PC-3 (cell line): Measurements from ENCODE around the gene GNGT1. TPM values are rescaled to one million over a fixed set of nuclear protein-coding genes. Genes with fewer than 3 reads are reported as not detected.
"Not testable (repeated sequence)": the region's sequence is repeated elsewhere in the genome, so short reads cannot be mapped to it uniquely, and the experiment has no call there.

Experiments
- ATAC-seq: fragments of 200-7000 bp; cut with Tn5 transposase; 2 replicates; pipeline ENCODE4 v1.9.1; 2020; ENCODE audit warnings: mild to moderate bottlenecking, moderate library complexity
- BruUV-seq: library from RNA; stranded (reverse); fragments of 400-500 nt; replicated peaks from 2 replicates; lab custom pipeline; 2021; lab: Mats Ljungman, UMichigan
- CTCF ChIA-PET: fragments of 300-600 bp; sonication (Branson Sonifier 250); formaldehyde crosslinking; loops from one replicate; lab custom pipeline; 2022; ENCODE audit warnings: antibody characterized with exemption; lab: Charles Lee
- POLR2A ChIA-PET: fragments of 300-600 bp; sonication (Branson Sonifier 250); formaldehyde crosslinking; loops from one replicate; lab custom pipeline; 2022; ENCODE audit warnings: antibody characterized with exemption; ENCODE audit not compliant: unreplicated experiment; lab: Charles Lee
- DNase-seq: peaks from one replicate; pipeline ENCODE4 v3.0.0-alpha.2; 2015
- H2AFZ ChIP-seq: fragments of 300-600 bp; sonication (generic); 2 replicates; pipeline ENCODE4 v1.6.0; 2016; ENCODE audit warnings: antibody characterized with exemption, low read length
- H3F3A ChIP-seq: fragments of 300-600 bp; sonication (generic); one replicate; pipeline ENCODE4 v1.6.0; 2017; ENCODE audit warnings: antibody characterized with exemption, low read length, control low read depth, mild to moderate bottlenecking; ENCODE audit not compliant: unreplicated experiment
- H3K27ac ChIP-seq: fragments of 300-600 bp; sonication (generic); 2 replicates; pipeline ENCODE4 v1.5.1; 2016; ENCODE audit warnings: mild to moderate bottlenecking, low read length
- H3K27me3 ChIP-seq: fragments of 300-600 bp; sonication (generic); 2 replicates; pipeline ENCODE4 v1.6.1; 2016; ENCODE audit warnings: low read length, mixed read lengths
- H3K36me3 ChIP-seq: fragments of 300-600 bp; sonication (generic); 2 replicates; pipeline ENCODE4 v1.6.1; 2016; ENCODE audit warnings: low read depth, mixed run types, low read length, mixed read lengths
- H3K4me1 ChIP-seq: fragments of 300-600 bp; sonication (generic); 2 replicates; pipeline ENCODE4 v1.5.1; 2016; ENCODE audit warnings: low read length; ENCODE audit not compliant: insufficient read depth
- H3K4me2 ChIP-seq: fragments of 300-600 bp; sonication (generic); 2 replicates; pipeline ENCODE4 v1.6.0; 2016; ENCODE audit warnings: low read length
- H3K4me3 ChIP-seq: fragments of 300-600 bp; sonication (generic); 2 replicates; pipeline ENCODE4 v1.5.1; 2016; ENCODE audit warnings: mild to moderate bottlenecking, low read length, mixed read lengths
- H3K79me2 ChIP-seq: fragments of 300-600 bp; sonication (generic); 2 replicates; pipeline ENCODE4 v1.6.1; 2017; ENCODE audit warnings: low read length, mixed read lengths
- H3K9ac ChIP-seq: fragments of 300-600 bp; sonication (generic); 2 replicates; pipeline ENCODE4 v1.6.0; 2016; ENCODE audit warnings: mild to moderate bottlenecking, low read length
- H3K9me2 ChIP-seq: fragments of 300-600 bp; sonication (generic); replicated peaks from 2 replicates; pipeline ENCODE4 v1.6.1; 2016; ENCODE audit warnings: mixed run types, low read length, mixed read lengths
- H3K9me3 ChIP-seq: fragments of 300-600 bp; sonication (generic); 2 replicates; pipeline ENCODE4 v1.6.1; 2016; ENCODE audit warnings: low read length, mixed read lengths
- H4K20me1 ChIP-seq: fragments of 300-600 bp; sonication (generic); 2 replicates; pipeline ENCODE4 v1.6.1; 2016; ENCODE audit warnings: low read length, mixed read lengths
- CTCF ChIP-seq: fragments of 300-600 bp; sonication (generic); conservative IDR thresholded peaks from 2 replicates; pipeline ENCODE4 v1.5.1; 2017; ENCODE audit warnings: antibody characterized with exemption, low read depth, mild to moderate bottlenecking, low read length
- EZH2 ChIP-seq: fragments of 300-600 bp; sonication (generic); IDR thresholded peaks from one replicate; pipeline ENCODE4 v1.6.1; 2017; ENCODE audit warnings: antibody characterized with exemption, mild to moderate bottlenecking, low read length; ENCODE audit not compliant: unreplicated experiment
- EZH2phosphoT487 ChIP-seq: fragments of 300-600 bp; sonication (generic); IDR thresholded peaks from 2 replicates; pipeline ENCODE4 v1.6.1; 2018; ENCODE audit warnings: mild to moderate bottlenecking, antibody characterized with exemption, low read length, borderline replicate concordance
- intact Hi-C: fragments of 100-400 bp; cut with micrococcal nuclease; formaldehyde crosslinking; loops from 2 replicates; pipeline ENCODE4 v1.9.0; 2023
- total RNA-seq: library from RNA; depleted of rRNA; stranded (reverse); fragments of >200 nt; gene quantifications from 2 replicates; pipeline ENCODE4 v1.2.3, GENCODE V29; 2014

Gene GNGT1
- total RNA-seq, 1 experiment from 2014 or later, result not detected

- Histone ChIP-seq H3K4me1 (no peaks in the 10 kb centered on the region), H3K27ac (no peak overlapping the region), H3K79me2 (no peaks in the 10 kb centered on the region), H3K9me3 (no peaks in the 10 kb centered on the region), H3K36me3 (no peaks in the 10 kb centered on the region), H3K9me2 (no peaks in the 10 kb centered on the region), H2AFZ (no peak overlapping the region), H4K20me1 (no peaks in the 10 kb centered on the region), H3F3A (no peaks in the 10 kb centered on the region), H3K27me3 (peaks cover 4% of the 10 kb centered on the region; the same call in 1 of the 2 replicates), H3K9ac (no peak overlapping the region), H3K4me2 (no peak overlapping the region), H3K4me3 (no peak overlapping the region)
- no TSS peak for BruUV-seq
- TF ChIP-seq EZH2phosphoT487 (no peak), CTCF (peak; percentile 85), EZH2 (no peak)
- DNase-seq (peak; percentile 52), ATAC-seq (peak; percentile 81)
- intact Hi-C loops, result loop anchor here (1.0 to 2.0 kb wide), 2 partner anchors 184 to 374 kb away; no protein-coding TSS in a partner anchor
- ChIA-PET CTCF (interaction anchor here (0.5 to 1.2 kb wide), 4 partner anchors 18 to 387 kb away, joined by 3 to 5 read pairs (median 4); partner anchors contain the start of gene GNG11), POLR2A (interaction anchor here (0.7 kb wide), 1 partner anchor 1267 kb away, joined by 3 read pairs; no protein-coding TSS in a partner anchor)
Observed at GRCh38 chr7:93902777-93903423, 3.5 kb upstream of the GNGT1 start.

GRCh38 chr7:93910076-93910994, 4.0 kb downstream of the GNGT1 start:
- H3K4me1 ChIP-seq, result peaks cover 13% of the 10 kb centered on the region
- H3K9me3 ChIP-seq, result no peaks in the 10 kb centered on the region
- BruUV-seq, result no TSS peak
- peaks cover 4% of the 10 kb centered on the region; the same call in 1 of the 2 replicates for H3K27me3 ChIP-seq
- H3F3A ChIP-seq, result no peaks in the 10 kb centered on the region
- ChIA-PET POLR2A (no interaction called here), CTCF (interaction anchor here (0.6 kb wide), 1 partner anchor 21 kb away, joined by 4 read pairs; no protein-coding TSS in a partner anchor)
- no peaks in the 10 kb centered on the region for H3K9me2 ChIP-seq
- TF ChIP-seq CTCF, result no peak
- no peak overlapping the region for H3K27ac ChIP-seq
- peak; percentile 31 for DNase-seq
- no peaks in the 10 kb centered on the region for H3K36me3 ChIP-seq
- no peak overlapping the region for H3K9ac ChIP-seq
- H3K4me2 ChIP-seq, result no peak overlapping the region
- H4K20me1 ChIP-seq, result no peaks in the 10 kb centered on the region
- no peak overlapping the region for H2AFZ ChIP-seq
- H3K79me2 ChIP-seq, result no peaks in the 10 kb centered on the region
- H3K4me3 ChIP-seq, result no peak overlapping the region
- intact Hi-C loops, result loop anchor here (2.0 kb wide), 1 partner anchor 20 kb away; the partner anchor contains the start of gene TFPI2
- peak; percentile 53 for ATAC-seq

GRCh38 chr7:93911242-93911641, 4.9 kb downstream of the GNGT1 start:
- H3K9ac ChIP-seq, H3K9me3 ChIP-seq, H3K27ac ChIP-seq, H2AFZ ChIP-seq, H3K4me3 ChIP-seq, H3K9me2 ChIP-seq, DNase-seq, H3K36me3 ChIP-seq, POLR2A ChIA-PET, H3K4me2 ChIP-seq, ATAC-seq, H4K20me1 ChIP-seq, H3K79me2 ChIP-seq, H3F3A ChIP-seq, CTCF ChIA-PET, H3K27me3 ChIP-seq, BruUV-seq: not testable (repeated sequence)
- intact Hi-C loops, result loop anchor here (2.0 kb wide), 1 partner anchor 20 kb away; the partner anchor contains the start of gene TFPI2
- H3K4me1 ChIP-seq, result peaks cover 13% of the 10 kb centered on the region

GRCh38 chr7:93911661-93912060, 5.3 kb downstream of the GNGT1 start:
- DNase-seq, result peak; percentile 27
- H3K4me3 ChIP-seq, H3K79me2 ChIP-seq, H3K36me3 ChIP-seq, H2AFZ ChIP-seq, H3K27me3 ChIP-seq, H3K27ac ChIP-seq, H3K9ac ChIP-seq, H3K4me2 ChIP-seq, H3F3A ChIP-seq, H3K9me2 ChIP-seq, CTCF ChIA-PET, H4K20me1 ChIP-seq, POLR2A ChIA-PET, H3K9me3 ChIP-seq, BruUV-seq: not testable (repeated sequence)
- intact Hi-C loops, result loop anchor here (2.0 kb wide), 1 partner anchor 21 kb away; the partner anchor contains the start of gene TFPI2
- ATAC-seq, result peak; percentile 27; the same call in 1 of the 2 replicates
- peaks cover 13% of the 10 kb centered on the region for H3K4me1 ChIP-seq
